Measurements from ENCODE around the gene SKI. TPM values are rescaled to one million over a fixed set of nuclear protein-coding genes. Genes with fewer than 3 reads are reported as not detected.

The SKI gene
- total RNA-seq, 1 donor from 2014 or later, result 116 TPM

- peaks cover 17% of the 10 kb centered on the region for H3K4me1 Mint-ChIP-seq (ENCODE audit: low read depth)
- H3K4me3 Mint-ChIP-seq (ENCODE audit: unreplicated experiment), result peak overlapping the region; percentile 60
- H3K36me3 Mint-ChIP-seq (ENCODE audit: low read depth), result peaks cover 8% of the 10 kb centered on the region
- no peaks in the 10 kb centered on the region for H3K9me3 Mint-ChIP-seq (ENCODE audit: low read depth)
- DNase-seq (ENCODE audit: low spot score), result peak; percentile 95
- no peak for TF ChIP-seq CTCF (IDR thresholded peaks at IDR 0.05)
- peak overlapping the region; percentile 80 for H3K27ac Mint-ChIP-seq (ENCODE audit: unreplicated experiment)
- H3K27me3 Mint-ChIP-seq (ENCODE audit: low read depth), result no peaks in the 10 kb centered on the region
These were observed 1.4 kb upstream of the SKI start for GRCh38 chr1:2226525-2227345.

- Mint-ChIP-seq H3K9me3 (ENCODE audit: low read depth) (no peaks in the 10 kb centered on the region), H3K27me3 (ENCODE audit: low read depth) (no peaks in the 10 kb centered on the region), H3K36me3 (ENCODE audit: low read depth) (peaks cover 8% of the 10 kb centered on the region), H3K4me3 (ENCODE audit: unreplicated experiment) (peak overlapping the region; percentile 22), H3K4me1 (ENCODE audit: low read depth) (peaks cover 25% of the 10 kb centered on the region), H3K27ac (ENCODE audit: unreplicated experiment) (no peak overlapping the region)
- peak; percentile 92 for DNase-seq (ENCODE audit: low spot score)
- TF ChIP-seq CTCF (IDR thresholded peaks at IDR 0.05), result peak; percentile 38
These were observed 568 bp upstream of the SKI start for GRCh38 chr1:2227346-2228156.

DNA sequence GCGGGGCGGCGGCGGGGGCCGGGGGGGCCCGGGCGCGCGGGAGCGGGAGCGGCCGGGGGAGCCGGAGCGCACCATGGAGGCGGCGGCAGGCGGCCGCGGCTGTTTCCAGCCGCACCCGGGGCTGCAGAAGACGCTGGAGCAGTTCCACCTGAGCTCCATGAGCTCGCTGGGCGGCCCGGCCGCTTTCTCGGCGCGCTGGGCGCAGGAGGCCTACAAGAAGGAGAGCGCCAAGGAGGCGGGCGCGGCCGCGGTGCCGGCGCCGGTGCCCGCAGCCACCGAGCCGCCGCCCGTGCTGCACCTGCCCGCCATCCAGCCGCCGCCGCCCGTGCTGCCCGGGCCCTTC lies 546 bp downstream of the SKI start:
- no peak for TF ChIP-seq CTCF (IDR thresholded peaks at IDR 0.05)
- Mint-ChIP-seq H3K27ac (ENCODE audit: unreplicated experiment) (peak overlapping the region; percentile 98), H3K27me3 (ENCODE audit: low read depth) (no peaks in the 10 kb centered on the region), H3K9me3 (ENCODE audit: low read depth) (no peaks in the 10 kb centered on the region), H3K36me3 (ENCODE audit: low read depth) (peaks cover 8% of the 10 kb centered on the region), H3K4me3 (ENCODE audit: unreplicated experiment) (peak overlapping the region; percentile 97), H3K4me1 (ENCODE audit: low read depth) (peaks cover 35% of the 10 kb centered on the region)
- peak; percentile 88 for DNase-seq (ENCODE audit: low spot score)

DNA sequence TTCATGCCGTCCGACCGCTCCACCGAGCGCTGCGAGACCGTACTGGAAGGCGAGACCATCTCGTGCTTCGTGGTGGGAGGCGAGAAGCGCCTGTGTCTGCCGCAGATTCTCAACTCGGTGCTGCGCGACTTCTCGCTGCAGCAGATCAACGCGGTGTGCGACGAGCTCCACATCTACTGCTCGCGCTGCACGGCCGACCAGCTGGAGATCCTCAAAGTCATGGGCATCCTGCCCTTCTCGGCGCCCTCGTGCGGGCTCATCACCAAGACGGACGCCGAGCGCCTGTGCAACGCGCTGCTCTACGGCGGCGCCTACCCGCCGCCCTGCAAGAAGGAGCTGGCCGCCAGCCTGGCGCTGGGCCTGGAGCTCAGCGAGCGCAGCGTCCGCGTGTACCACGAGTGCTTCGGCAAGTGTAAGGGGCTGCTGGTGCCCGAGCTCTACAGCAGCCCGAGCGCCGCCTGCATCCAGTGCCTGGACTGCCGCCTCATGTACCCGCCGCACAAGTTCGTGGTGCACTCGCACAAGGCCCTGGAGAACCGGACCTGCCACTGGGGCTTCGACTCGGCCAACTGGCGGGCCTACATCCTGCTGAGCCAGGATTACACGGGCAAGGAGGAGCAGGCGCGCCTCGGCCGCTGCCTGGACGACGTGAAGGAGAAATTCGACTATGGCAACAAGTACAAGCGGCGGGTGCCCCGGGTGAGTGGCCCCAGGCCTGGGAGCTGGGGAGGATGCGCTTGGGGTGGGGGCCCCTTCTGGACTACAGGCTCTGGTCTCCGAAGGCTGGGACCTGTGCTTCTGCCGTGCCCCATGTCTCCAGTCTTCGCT lies 1.1 kb downstream of the SKI start:
- H3K36me3 Mint-ChIP-seq (ENCODE audit: low read depth), result peaks cover 8% of the 10 kb centered on the region
- H3K4me3 Mint-ChIP-seq (ENCODE audit: unreplicated experiment), result peak overlapping the region; percentile 97
- TF ChIP-seq CTCF (IDR thresholded peaks at IDR 0.05), result peak; percentile 39
- no peaks in the 10 kb centered on the region for H3K9me3 Mint-ChIP-seq (ENCODE audit: low read depth)
- DNase-seq (ENCODE audit: low spot score), result no peak
- H3K27me3 Mint-ChIP-seq (ENCODE audit: low read depth), result no peaks in the 10 kb centered on the region
- H3K4me1 Mint-ChIP-seq (ENCODE audit: low read depth), result peaks cover 41% of the 10 kb centered on the region
- peak overlapping the region; percentile 98 for H3K27ac Mint-ChIP-seq (ENCODE audit: unreplicated experiment)
